Esophagus squamous epithelium (tissue), 5 donors: ENCODE measurements around the gene UMAD1. TPM values are rescaled to one million over a fixed set of nuclear protein-coding genes. Genes with fewer than 3 reads are reported as not detected.

Source experiments
- DNase-seq: peaks from one replicate; lab custom pipeline; 2025; lab: John Stamatoyannopoulos, UW
- H3K27ac ChIP-seq, 4 donors: fragments of 200-600 bp; sonication (generic); one replicate each; pipeline ENCODE4 v1.5.1; 2016 to 2019; ENCODE audit warnings: mild to moderate bottlenecking in 1 of 4
- H3K27me3 ChIP-seq, 4 donors: fragments of 200-600 bp; sonication (generic); 1 replicate in 3 of 4; 2 replicates in 1 of 4; pipeline versions ENCODE4 v1.5.1 to v1.6.0; 2017 to 2021; ENCODE audit warnings: antibody characterized with exemption in 1 of 4
- H3K36me3 ChIP-seq, 3 donors: fragments of 200-600 bp; sonication (generic); one replicate each; pipeline ENCODE4 v1.5.1; 2016 to 2019
- H3K4me1 ChIP-seq, 3 donors: fragments of 200-600 bp; sonication (generic); one replicate each; pipeline ENCODE4 v1.5.1; 2017 to 2019
- H3K4me3 ChIP-seq, 4 donors: fragments of 200-600 bp; sonication (generic); 1 replicate in 3 of 4; 2 replicates in 1 of 4; pipeline ENCODE4 v1.5.1; 2016 to 2019; ENCODE audit warnings: mild to moderate bottlenecking in 2 of 4, moderate library complexity in 1 of 4
- H3K9me3 ChIP-seq, 3 donors: fragments of 200-600 bp; sonication (generic); one replicate each; pipeline ENCODE4 v1.5.1; 2016 to 2019
- CTCF ChIP-seq, 6 experiments: fragments of 450-650 bp in 4 of 6; fragments of 200-600 bp in 2 of 6; sonication (generic) in 2 of 6; IDR thresholded peaks; one replicate each; pipeline ENCODE4 v1.5.1; 2016 to 2019; ENCODE audit warnings: antibody characterized with exemption in 6 of 6, mild to moderate bottlenecking in 4 of 6, moderate library complexity in 4 of 6
- POLR2A ChIP-seq, 4 donors: fragments of 450-650 bp; IDR thresholded peaks; one replicate each; pipeline ENCODE4 v1.6.1; 2017; ENCODE audit warnings: antibody characterized with exemption in 4 of 4, mild to moderate bottlenecking in 4 of 4, moderate library complexity in 3 of 4
- WGBS, 2 donors: methylation state at CpG; one replicate each; pipeline ENCODE4 v1.1.5; 2018; 5-methylcytosine and 5-hydroxymethylcytosine counted together
- intact Hi-C: fragments of 100-400 bp; cut with DNase I; formaldehyde crosslinking; loops from one replicate; pipeline ENCODE4 v1.15.0; 2022
- total RNA-seq, 4 donors: library from RNA; depleted of rRNA; stranded (reverse); fragments of >200 nt; gene quantifications; one replicate each; pipeline ENCODE4 v1.1.0, GENCODE V29; 2016
- donor health status: DM: yes; HTN: yes; CAD: no.

The UMAD1 gene
- total RNA-seq, 4 donors from 2014 or later, result 2.5 to 7.6 (median 6.3) TPM

- peaks cover 0 to 5% (median 0%) of the 10 kb centered on the region in 3 donors for H3K36me3 ChIP-seq
- H3K27ac ChIP-seq, result no peak overlapping the region
- H3K4me1 ChIP-seq, result no peaks in the 10 kb centered on the region
- intact Hi-C loops, result no loop called here
- no peak overlapping the region for H3K4me3 ChIP-seq
- no peaks in the 10 kb centered on the region for H3K9me3 ChIP-seq
- WGBS, 2 donors, result 86 to 87% methylated on average over 1 of the region's 1 CpG
- H3K27me3 ChIP-seq, result no peaks in the 10 kb centered on the region
- DNase-seq, result no peak
- no peak for TF ChIP-seq CTCF (IDR thresholded peaks at IDR 0.05)
- TF ChIP-seq POLR2A (IDR thresholded peaks at IDR 0.05), result no peak
Observed at GRCh38 chr7:7793921-7794320, 153.4 kb downstream of the UMAD1 start.

GRCh38 chr7:7795203-7795602, 154.7 kb downstream of the UMAD1 start:
- TF ChIP-seq POLR2A (IDR thresholded peaks at IDR 0.05) (no peak), CTCF (IDR thresholded peaks at IDR 0.05) (no peak)
- Histone ChIP-seq H3K9me3 (no peaks in the 10 kb centered on the region), H3K27ac (no peak overlapping the region), H3K4me1 (no peaks in the 10 kb centered on the region), H3K4me3 (no peak overlapping the region), H3K27me3 (no peaks in the 10 kb centered on the region), H3K36me3 (peaks cover 0 to 5% (median 0%) of the 10 kb centered on the region in 3 donors)
- no peak for DNase-seq
- intact Hi-C loops, result no loop called here
- 89 to 91% methylated on average over 2 of the region's 2 CpGs for WGBS, 2 donors

GRCh38 chr7:7795630-7796121, 155.1 kb downstream of the UMAD1 start:
- WGBS, 2 donors, result 50 to 64% methylated on average over 1 of the region's 1 CpG
- DNase-seq, result no peak
- H3K27ac ChIP-seq, result no peak overlapping the region

GRCh38 chr7:7798510-7798909, 158.0 kb downstream of the UMAD1 start:
- intact Hi-C loops, result no loop called here
- Histone ChIP-seq H3K27me3 (no peaks in the 10 kb centered on the region), H3K4me3 (no peak overlapping the region), H3K27ac (no peak overlapping the region), H3K36me3 (peaks cover 0 to 5% (median 0%) of the 10 kb centered on the region in 3 donors), H3K9me3 (no peaks in the 10 kb centered on the region), H3K4me1 (no peaks in the 10 kb centered on the region)
- TF ChIP-seq POLR2A (IDR thresholded peaks at IDR 0.05) (no peak), CTCF (IDR thresholded peaks at IDR 0.05) (no peak)
- no peak for DNase-seq
- 46% methylated on average over 1 of the region's 1 CpG; no CpG with 5 or more reads in 1 of the 2 donors for WGBS, 2 donors

More at GRCh38 chr7:7795630-7796121, 155.1 kb downstream of the UMAD1 start:
- H3K27me3 ChIP-seq, result no peaks in the 10 kb centered on the region
- H3K36me3 ChIP-seq, result peaks cover 0 to 5% (median 0%) of the 10 kb centered on the region in 3 donors
- H3K9me3 ChIP-seq, result no peaks in the 10 kb centered on the region
- H3K4me3 ChIP-seq, result no peak overlapping the region
- no peak for TF ChIP-seq CTCF (IDR thresholded peaks at IDR 0.05)
- no peak for TF ChIP-seq POLR2A (IDR thresholded peaks at IDR 0.05)
- no peaks in the 10 kb centered on the region for H3K4me1 ChIP-seq
- intact Hi-C loops, result no loop called here

GRCh38 chr7:7799138-7799537, 158.6 kb downstream of the UMAD1 start:
- TF ChIP-seq CTCF (IDR thresholded peaks at IDR 0.05) (no peak), POLR2A (IDR thresholded peaks at IDR 0.05) (no peak)
- Histone ChIP-seq H3K27me3 (no peaks in the 10 kb centered on the region), H3K4me3 (no peak overlapping the region), H3K4me1 (no peaks in the 10 kb centered on the region), H3K9me3 (no peaks in the 10 kb centered on the region), H3K36me3 (peaks cover 0 to 5% (median 0%) of the 10 kb centered on the region in 3 donors), H3K27ac (no peak overlapping the region)
- 69 to 77% methylated on average over 4 of the region's 4 CpGs for WGBS, 2 donors
- intact Hi-C loops, result no loop called here
- DNase-seq, result no peak
